ENCODE data around the gene TRIB2. TPM values are rescaled to one million over a fixed set of nuclear protein-coding genes. Genes with fewer than 3 reads are reported as not detected.

TRIB2 gene
- total RNA-seq, 4 donors from 2014 or later, result 29.7 to 61.3 (median 40.6) TPM

GRCh38 chr2:12721566-12722446 lies 5.1 kb downstream of the TRIB2 start:
- Histone ChIP-seq H3K4me3 (peak overlapping the region; percentile 65), H3K9me3 (no peaks in the 10 kb centered on the region), H3K27ac (no peak overlapping the region), H3K36me3 (peaks cover 6% of the 10 kb centered on the region), H3K4me1 (peaks cover 43% of the 10 kb centered on the region), H3K27me3 (peaks cover 7% of the 10 kb centered on the region)
- TF ChIP-seq EP300 (IDR thresholded peaks at IDR 0.05), result no peak
- no peak for TF ChIP-seq CTCF (IDR thresholded peaks at IDR 0.05)
- TF ChIP-seq POLR2AphosphoS5 (IDR thresholded peaks at IDR 0.05), result no peak
- no peak for TF ChIP-seq POLR2A (IDR thresholded peaks at IDR 0.05)
- 64% methylated on average over 14 of the region's 14 CpGs for WGBS
- DNase-seq (ENCODE audit: low spot score in 2 of 2), result no peak

DNA sequence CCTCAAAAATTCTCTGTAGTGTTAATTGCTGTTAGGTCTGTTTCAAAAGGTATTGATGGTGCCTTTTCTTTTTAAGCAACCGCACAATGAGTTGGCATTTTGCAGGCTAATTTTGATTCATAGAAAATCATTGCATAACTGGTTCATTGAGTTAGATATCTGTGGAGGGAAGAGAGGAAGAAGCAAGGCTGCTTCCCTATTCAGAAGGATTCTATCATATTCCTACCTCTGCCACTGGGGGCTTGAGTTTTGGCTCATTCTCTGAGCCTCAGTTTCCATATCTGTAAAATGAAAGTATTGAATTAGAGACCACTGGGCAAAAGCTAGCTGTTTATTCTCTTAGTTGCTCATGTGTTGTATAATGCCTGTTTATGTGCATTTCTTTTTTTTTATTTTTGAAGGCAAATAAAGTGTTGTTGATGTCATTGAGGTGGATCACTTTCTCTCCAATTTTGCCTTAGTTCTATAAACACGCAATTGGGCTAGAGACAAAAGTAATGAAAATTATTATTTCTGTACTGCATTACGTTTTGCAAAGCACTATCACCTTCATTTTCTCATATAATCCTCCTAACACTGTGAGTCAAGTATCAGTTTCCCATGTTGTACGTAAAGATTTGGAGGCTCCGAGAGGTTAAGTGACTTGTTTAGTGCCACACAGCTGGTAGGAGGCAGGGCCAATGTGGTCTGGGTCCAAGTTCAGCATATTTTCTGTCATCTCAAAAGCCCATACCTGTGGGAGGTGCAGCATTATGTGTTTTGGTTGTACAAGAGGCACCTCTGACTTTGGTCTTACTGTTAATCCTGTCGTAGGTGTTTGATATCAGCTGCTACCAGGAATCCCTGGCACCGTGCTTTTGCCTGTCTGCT lies 5.9 kb downstream of the TRIB2 start:
- no peak for DNase-seq (ENCODE audit: low spot score in 2 of 2)
- Histone ChIP-seq H3K4me1 (peaks cover 48% of the 10 kb centered on the region), H3K9me3 (no peaks in the 10 kb centered on the region), H3K36me3 (peaks cover 6% of the 10 kb centered on the region), H3K27me3 (peaks cover 7% of the 10 kb centered on the region), H3K27ac (no peak overlapping the region), H3K4me3 (no peak overlapping the region)
- no peak for TF ChIP-seq EP300 (IDR thresholded peaks at IDR 0.05)
- TF ChIP-seq POLR2AphosphoS5 (IDR thresholded peaks at IDR 0.05), result no peak
- TF ChIP-seq CTCF (IDR thresholded peaks at IDR 0.05), result no peak
- no peak for TF ChIP-seq POLR2A (IDR thresholded peaks at IDR 0.05)
- WGBS, result 83% methylated on average over 7 of the region's 7 CpGs

DNA sequence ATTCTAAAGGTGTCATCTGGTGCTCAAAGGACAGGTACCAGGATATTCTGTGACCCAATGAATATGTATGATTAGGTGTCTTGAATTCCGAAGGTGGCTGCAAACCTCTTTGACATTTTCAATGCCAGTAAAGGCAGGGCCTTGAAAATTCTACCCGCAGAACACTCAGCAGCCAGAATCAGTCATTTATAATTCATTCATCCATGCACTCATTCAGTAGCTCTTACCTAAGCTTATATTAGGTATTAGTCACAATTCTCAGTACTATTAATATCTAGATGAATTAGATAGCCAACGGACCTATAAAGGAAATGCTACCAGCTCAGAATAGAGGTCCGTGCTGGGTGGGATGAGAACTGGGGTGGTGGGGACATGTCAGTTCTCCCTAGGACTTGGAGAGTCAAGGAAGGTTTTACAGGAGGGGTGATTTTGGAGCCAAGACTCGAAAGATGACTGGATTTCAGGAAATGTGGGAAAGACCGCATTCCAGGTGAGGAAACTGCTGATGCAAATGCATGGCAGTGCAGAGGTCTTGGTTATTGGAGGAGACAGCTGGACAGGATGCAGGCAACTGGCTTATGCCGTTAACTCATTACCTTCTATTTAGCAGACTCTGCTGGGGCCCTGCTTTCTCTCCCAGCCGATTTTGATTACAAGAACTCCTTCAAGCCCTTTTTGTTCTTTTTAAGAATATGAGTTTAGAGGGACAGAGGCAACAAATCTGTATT lies 7.2 kb downstream of the TRIB2 start:
- Histone ChIP-seq H3K27me3 (peaks cover 2% of the 10 kb centered on the region), H3K27ac (no peak overlapping the region), H3K9me3 (no peaks in the 10 kb centered on the region), H3K4me3 (no peak overlapping the region), H3K4me1 (peaks cover 39% of the 10 kb centered on the region), H3K36me3 (peaks cover 6% of the 10 kb centered on the region)
- no peak for DNase-seq (ENCODE audit: low spot score in 2 of 2)
- WGBS, result 76% methylated on average over 8 of the region's 8 CpGs
- TF ChIP-seq POLR2AphosphoS5 (IDR thresholded peaks at IDR 0.05) (no peak), POLR2A (IDR thresholded peaks at IDR 0.05) (no peak), CTCF (IDR thresholded peaks at IDR 0.05) (no peak), EP300 (IDR thresholded peaks at IDR 0.05) (no peak)

GRCh38 chr2:12725233-12726187 lies 8.8 kb downstream of the TRIB2 start:
- no peak overlapping the region for H3K4me3 ChIP-seq
- H3K27me3 ChIP-seq, result no peaks in the 10 kb centered on the region
- no peaks in the 10 kb centered on the region for H3K9me3 ChIP-seq
- H3K36me3 ChIP-seq, result peaks cover 6% of the 10 kb centered on the region
- TF ChIP-seq POLR2AphosphoS5 (IDR thresholded peaks at IDR 0.05) (no peak), EP300 (IDR thresholded peaks at IDR 0.05) (no peak), CTCF (IDR thresholded peaks at IDR 0.05) (no peak), POLR2A (IDR thresholded peaks at IDR 0.05) (no peak)
- 88% methylated on average over 12 of the region's 12 CpGs for WGBS
- H3K4me1 ChIP-seq, result peaks cover 27% of the 10 kb centered on the region
- no peak for DNase-seq (ENCODE audit: low spot score in 2 of 2)
- no peak overlapping the region for H3K27ac ChIP-seq
